GM23248 (cell line): ENCODE measurements around the gene RFX4.

Experiments
- EZH2 ChIP-seq: fragments of 200-600 bp; sonication (generic); IDR thresholded peaks from 2 replicates; pipeline ENCODE4 v1.6.1; 2018; ENCODE audit warnings: antibody characterized with exemption, mild to moderate bottlenecking; ENCODE audit not compliant: insufficient read depth, poor library complexity, severe bottlenecking
- EZH2phosphoT487 ChIP-seq: fragments of 200-600 bp; sonication (generic); IDR thresholded peaks from 2 replicates; pipeline ENCODE4 v1.6.1; 2018; ENCODE audit warnings: antibody characterized with exemption, moderate library complexity, mild to moderate bottlenecking, low read depth; ENCODE audit not compliant: insufficient read depth

DNA sequence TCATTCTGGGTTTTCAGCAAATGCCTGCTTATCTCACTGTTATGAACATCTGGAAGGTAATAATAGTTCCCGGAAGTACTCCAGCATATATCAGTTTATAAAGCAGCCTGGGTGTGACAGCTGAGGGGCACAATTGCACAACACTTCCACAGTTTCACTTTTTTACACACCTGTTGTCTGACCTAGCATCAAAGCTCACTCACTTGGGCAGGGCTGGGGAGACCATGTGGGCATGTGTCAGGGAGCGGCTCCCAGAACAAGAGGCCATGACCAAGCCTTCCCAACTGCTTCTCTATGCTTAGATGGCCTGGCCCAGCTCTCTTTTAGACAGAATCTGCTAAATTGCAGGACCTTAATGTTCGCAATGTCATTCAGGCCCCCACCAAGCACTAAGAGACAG, 140.6 kb downstream of the RFX4 start:
- TF ChIP-seq EZH2phosphoT487 (no peak), EZH2 (no peak)
